OCI-LY3 (cell line): ENCODE results near the gene SRSF7.

ENCODE experiments used
- H2AFZ ChIP-seq: fragments of 200-600, 300-600 bp; shearing (Covaris generic); 2 replicates; pipeline ENCODE4 v1.6.0; 2014; ENCODE audit warnings: antibody characterized with exemption, low read depth, low read length
- H3K27ac ChIP-seq: fragments of 200-600, 300-600 bp; sonication (generic); 2 replicates; pipeline ENCODE4 v1.5.1; 2014; ENCODE audit warnings: mild to moderate bottlenecking, low read length, moderate library complexity, mixed read lengths
- H3K27me3 ChIP-seq: fragments of 200-600, 300-600 bp; sonication (generic); 2 replicates; pipeline ENCODE4 v1.6.1; 2014; ENCODE audit warnings: low read depth, low read length, mixed read lengths
- H3K36me3 ChIP-seq: fragments of 200-600, 300-600 bp; sonication (generic); replicated peaks from 2 replicates; pipeline ENCODE3; 2014; ENCODE audit warnings: low read depth, low read length, mixed read lengths
- H3K4me1 ChIP-seq: fragments of 300-600, 200-600 bp; sonication (generic); 2 replicates; pipeline ENCODE4 v1.6.1; 2014; ENCODE audit warnings: low read length, mixed read lengths
- H3K4me2 ChIP-seq: fragments of 200-600, 300-600 bp; sonication (generic); 2 replicates; pipeline ENCODE4 v1.6.1; 2014; ENCODE audit warnings: low read length, mixed read lengths
- H3K4me3 ChIP-seq: fragments of 300-600, 200-600 bp; sonication (generic); 2 replicates; pipeline ENCODE4 v1.5.1; 2014; ENCODE audit warnings: antibody characterized with exemption, mild to moderate bottlenecking, low read length, moderate library complexity
- H3K79me2 ChIP-seq: fragments of 300-600, 200-600 bp; shearing (Covaris generic); 2 replicates; pipeline ENCODE4 v1.6.1; 2014; ENCODE audit warnings: mild to moderate bottlenecking, low read length, mixed read lengths
- H3K9ac ChIP-seq: fragments of 300-600, 200-600 bp; shearing (Covaris generic); 2 replicates; pipeline ENCODE4 v1.6.0; 2014; ENCODE audit warnings: mild to moderate bottlenecking, low read length, moderate library complexity
- H3K9me3 ChIP-seq: fragments of 200-600, 300-600 bp; shearing (Covaris generic); 2 replicates; pipeline ENCODE4 v1.6.1; 2014; ENCODE audit warnings: low read length, mixed read lengths; ENCODE audit not compliant: insufficient read depth
- H4K20me1 ChIP-seq: fragments of 200-600, 300-600 bp; sonication (generic); 2 replicates; pipeline ENCODE4 v1.6.1; 2016; ENCODE audit warnings: low read length, mixed read lengths; ENCODE audit not compliant: insufficient read depth
- CTCF ChIP-seq: fragments of 200-600, 300-600 bp; sonication (generic); IDR thresholded peaks from 2 replicates; pipeline ENCODE4 v1.5.1; 2014; ENCODE audit warnings: antibody characterized with exemption, low read length, low read depth
- EZH2phosphoT487 ChIP-seq: fragments of 200-600 bp; shearing (Covaris generic); IDR thresholded peaks from 2 replicates; pipeline ENCODE4 v1.6.1; 2018; ENCODE audit warnings: antibody characterized with exemption, mixed run types, low read depth

SRSF7 gene

DNA sequence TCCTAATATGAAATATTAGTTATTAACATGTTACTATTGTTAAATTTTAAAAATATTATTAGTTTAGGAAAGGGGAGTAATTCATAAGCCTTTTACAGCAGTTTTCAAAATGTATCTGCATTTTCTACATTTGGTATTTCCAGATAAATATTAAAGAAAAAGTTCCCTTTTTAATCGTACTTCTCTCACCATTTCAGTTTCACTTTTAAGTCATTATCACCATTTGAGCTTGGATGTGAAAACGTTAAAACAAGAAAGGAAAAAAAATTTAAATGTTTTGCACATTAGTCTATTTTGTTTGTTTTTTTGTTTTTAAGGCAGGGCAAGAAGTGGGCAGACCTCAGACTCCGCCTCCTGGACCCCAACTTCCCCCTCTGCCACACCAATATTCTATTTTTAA, 3.3 kb upstream of the SRSF7 start:
- H3K27ac ChIP-seq = peak overlapping the region; percentile 51
- peak overlapping the region; percentile 48 for H3K4me3 ChIP-seq
- peak overlapping the region; percentile 65 for H3K4me2 ChIP-seq
- no peaks in the 10 kb centered on the region for H3K27me3 ChIP-seq
- H3K36me3 ChIP-seq = peaks cover 10% of the 10 kb centered on the region
- H2AFZ ChIP-seq = no peak overlapping the region
- TF ChIP-seq CTCF (no peak), EZH2phosphoT487 (no peak)
- H3K9me3 ChIP-seq = no peaks in the 10 kb centered on the region
- H3K4me1 ChIP-seq = peaks cover 18% of the 10 kb centered on the region
- peak overlapping the region; percentile 51 for H3K9ac ChIP-seq
- H3K79me2 ChIP-seq = peaks cover 25% of the 10 kb centered on the region
- peaks cover 7% of the 10 kb centered on the region for H4K20me1 ChIP-seq

DNA sequence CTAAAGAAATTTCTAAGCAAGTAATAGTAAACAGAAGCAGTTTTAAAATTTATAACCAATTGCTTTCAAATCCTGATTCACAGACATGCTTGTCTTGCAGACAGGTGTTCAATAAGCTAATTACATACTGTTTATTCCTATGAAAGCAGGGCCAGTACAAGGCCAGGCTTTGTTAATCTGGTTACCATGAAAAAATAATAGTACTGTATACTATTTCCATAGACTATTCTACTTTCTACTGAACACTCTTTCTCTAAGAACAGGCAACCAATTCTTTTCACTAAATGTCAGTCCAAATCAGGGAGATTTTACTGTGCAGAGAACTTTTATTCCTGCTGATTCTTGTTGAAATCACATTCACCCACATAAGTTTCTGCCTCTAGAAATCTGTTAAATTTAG, 2.9 kb upstream of the SRSF7 start:
- no peaks in the 10 kb centered on the region for H3K27me3 ChIP-seq
- H3K36me3 ChIP-seq = peaks cover 14% of the 10 kb centered on the region
- H3K9ac ChIP-seq = peak overlapping the region; percentile 51
- H3K4me1 ChIP-seq = peaks cover 22% of the 10 kb centered on the region
- TF ChIP-seq EZH2phosphoT487 (no peak), CTCF (no peak)
- peak overlapping the region; percentile 37; the same call in 1 of the 2 replicates for H2AFZ ChIP-seq
- H3K4me3 ChIP-seq = peak overlapping the region; percentile 48
- peak overlapping the region; percentile 65 for H3K4me2 ChIP-seq
- H3K27ac ChIP-seq = peak overlapping the region; percentile 51
- H4K20me1 ChIP-seq = peaks cover 12% of the 10 kb centered on the region
- peaks cover 29% of the 10 kb centered on the region for H3K79me2 ChIP-seq
- no peaks in the 10 kb centered on the region for H3K9me3 ChIP-seq

- Histone ChIP-seq H3K9ac (peak overlapping the region; percentile 75), H3K27ac (peak overlapping the region; percentile 69), H3K9me3 (no peaks in the 10 kb centered on the region), H3K4me3 (peak overlapping the region; percentile 92), H3K4me2 (peak overlapping the region; percentile 83), H4K20me1 (peaks cover 34% of the 10 kb centered on the region), H2AFZ (peak overlapping the region; percentile 60), H3K36me3 (peaks cover 37% of the 10 kb centered on the region), H3K79me2 (peaks cover 52% of the 10 kb centered on the region), H3K27me3 (no peaks in the 10 kb centered on the region), H3K4me1 (peaks cover 44% of the 10 kb centered on the region)
- TF ChIP-seq EZH2phosphoT487 = no peak
These were observed 642 bp upstream of the SRSF7 start for GRCh38 chr2:38751596-38752410.

GRCh38 chr2:38750011-38750890, 910 bp downstream of the SRSF7 start:
- Histone ChIP-seq H3K9ac (peak overlapping the region; percentile 97), H3K4me1 (peaks cover 48% of the 10 kb centered on the region), H4K20me1 (peaks cover 50% of the 10 kb centered on the region), H3K27ac (peak overlapping the region; percentile 86), H3K79me2 (peaks cover 67% of the 10 kb centered on the region), H3K4me2 (peak overlapping the region; percentile 95), H3K36me3 (peaks cover 52% of the 10 kb centered on the region), H2AFZ (no peak overlapping the region), H3K27me3 (no peaks in the 10 kb centered on the region), H3K9me3 (no peaks in the 10 kb centered on the region), H3K4me3 (peak overlapping the region; percentile 92)
- TF ChIP-seq EZH2phosphoT487 = no peak
- TF ChIP-seq CTCF = no peak
